HepG2 (cell line): ENCODE results near the gene DHX58. TPM values are rescaled to one million over a fixed set of nuclear protein-coding genes. Genes with fewer than 3 reads are reported as not detected.

Experiments used
- ATAC-seq: fragments of 200-7000 bp; cut with Tn5 transposase; 3 replicates; pipeline ENCODE4 v1.9.1; 2020; ENCODE audit warnings: mild to moderate bottlenecking, moderate library complexity
- BruUV-seq: library from RNA; stranded (reverse); fragments of 400-500 nt; replicated peaks from 2 replicates; lab custom pipeline; 2021; lab: Mats Ljungman, UMichigan
- CTCF ChIA-PET: fragments of 300-600 bp; formaldehyde crosslinking; extraction: SDS; loops from one replicate; lab custom pipeline; 2021; ENCODE audit warnings: low total read pairs, inconsistent platforms, low intra/inter-chr PET ratio; lab: Yijun Ruan, JAX
- POLR2A ChIA-PET: fragments of 350-600 bp; sonication (Branson Sonifier 250); formaldehyde crosslinking; loops from one replicate; lab custom pipeline; 2020; ENCODE audit warnings: antibody characterized with exemption, inconsistent platforms; lab: Yijun Ruan, JAX
- DNase-seq: peaks from one replicate; pipeline ENCODE4 v3.0.0-alpha.2; 2015; ENCODE audit warnings: low spot score
- FAIRE-seq: peaks from 3 replicates; lab custom pipeline; 2011; peaks lifted over from hg19 to GRCh38; lab: Jason Lieb, UNC
- H2AFZ ChIP-seq: one replicate; pipeline ENCODE4 v1.6.1; 2011; ENCODE audit warnings: low read length, inconsistent platforms
- H3K27ac ChIP-seq: fragments of 300-600 bp; 3 replicates; pipeline ENCODE4 v1.8.0; 2011; ENCODE audit warnings: mixed run types, mild to moderate bottlenecking, mixed read lengths, low read length, inconsistent platforms; ENCODE audit not compliant: insufficient read depth; ENCODE audit errors: extremely low read length
- H3K27me3 ChIP-seq, 2 experiments: fragments of 200-600 bp in 1 of 2; 2 replicates in 1 of 2; 3 replicates in 1 of 2; pipeline versions ENCODE4 v1.6.0 to v1.8.0; 2011; ENCODE audit warnings: low read length in 2 of 2, mild to moderate bottlenecking in 2 of 2, moderate library complexity in 2 of 2, inconsistent platforms in 1 of 2; ENCODE audit not compliant: insufficient read depth in 2 of 2, control insufficient read depth in 1 of 2
- H3K36me3 ChIP-seq, 2 experiments: fragments of 200-600 bp in 1 of 2; replicated peaks in 1 of 2; 2 replicates in 1 of 2; 3 replicates in 1 of 2; pipeline versions ENCODE4 v1.5.1 to v1.8.0; 2011; ENCODE audit warnings: low read length in 2 of 2, inconsistent platforms in 1 of 2; ENCODE audit not compliant: insufficient read depth in 2 of 2, control insufficient read depth in 1 of 2
- H3K4me1 ChIP-seq: 2 replicates; pipeline ENCODE4 v1.5.1; 2012; ENCODE audit warnings: low read length, inconsistent platforms; ENCODE audit not compliant: insufficient read depth
- H3K4me2 ChIP-seq: 2 replicates; pipeline ENCODE4 v1.6.0; 2011; ENCODE audit warnings: low read depth, low read length, inconsistent platforms
- H3K4me3 ChIP-seq, 3 experiments: fragments of 200-600 bp in 1 of 3; sonication (generic), shearing (Covaris generic) in 1 of 3; replicated peaks in 1 of 3; 2 replicates each; pipeline ENCODE4 v1.5.1; 2011 to 2016; ENCODE audit warnings: low read length in 3 of 3, inconsistent platforms in 2 of 3, low read depth in 2 of 3, mild to moderate bottlenecking in 2 of 3, control low read depth in 1 of 3, mixed read lengths in 1 of 3; ENCODE audit not compliant: insufficient read depth in 1 of 3
- H3K79me2 ChIP-seq: one replicate; pipeline ENCODE4 v1.6.1; 2011; ENCODE audit warnings: low read length, inconsistent platforms; ENCODE audit not compliant: insufficient read depth
- H3K9ac ChIP-seq: 2 replicates; pipeline ENCODE4 v1.6.0; 2011; ENCODE audit warnings: mild to moderate bottlenecking, low read depth, low read length, inconsistent platforms; ENCODE audit not compliant: insufficient read depth
- H3K9me3 ChIP-seq: 2 replicates; pipeline ENCODE4 v1.5.1; 2012; ENCODE audit warnings: mild to moderate bottlenecking, low read length
- H4K20me1 ChIP-seq: 2 replicates; pipeline ENCODE4 v1.6.0; 2011; ENCODE audit warnings: inconsistent platforms, mild to moderate bottlenecking, low read length, moderate library complexity; ENCODE audit not compliant: insufficient read depth
- CTCF ChIP-seq: sonication (generic); formaldehyde crosslinking; IDR thresholded peaks from 2 replicates; pipeline ENCODE4 v1.5.0; 2020; ENCODE audit warnings: mild to moderate bottlenecking, missing genetic modification reagents, moderate library complexity
- EEA1 ChIP-seq: sonication (generic); formaldehyde crosslinking; IDR thresholded peaks from 2 replicates; pipeline ENCODE4 v1.5.1; 2020; ENCODE audit warnings: mild to moderate bottlenecking, missing genetic modification reagents, borderline replicate concordance
- EHMT2 ChIP-seq: fragments of 200-600 bp; sonication (generic); IDR thresholded peaks from 2 replicates; pipeline ENCODE4 v1.7.0; 2017; ENCODE audit warnings: antibody characterized with exemption, low read depth, low read length, borderline replicate concordance
- FOXP1 ChIP-seq, 2 experiments: fragments of 450-650 bp in 1 of 2; IDR thresholded peaks; 2 replicates each; pipeline ENCODE4 v1.6.1; 2017 to 2018; ENCODE audit warnings: antibody characterized with exemption in 1 of 2
- HMGA1 ChIP-seq: sonication (generic); formaldehyde crosslinking; conservative IDR thresholded peaks from 2 replicates; pipeline ENCODE4 v1.4.0; 2020; ENCODE audit warnings: missing genetic modification reagents
- KDM5B ChIP-seq: sonication (generic); formaldehyde crosslinking; IDR thresholded peaks from 2 replicates; pipeline ENCODE4 v1.4.0; 2020; ENCODE audit warnings: missing genetic modification reagents, mild to moderate bottlenecking, borderline replicate concordance
- MTA1 ChIP-seq: sonication (generic); formaldehyde crosslinking; IDR thresholded peaks from 2 replicates; pipeline ENCODE4 v1.4.0; 2020; ENCODE audit warnings: missing genetic modification reagents, mild to moderate bottlenecking, borderline replicate concordance
- ONECUT2 ChIP-seq: sonication (generic); formaldehyde crosslinking; IDR thresholded peaks from 2 replicates; pipeline ENCODE4 v1.4.0; 2020; ENCODE audit warnings: missing genetic modification reagents
- PCBP2 ChIP-seq: fragments of 200-400 bp; formaldehyde crosslinking; optimal IDR thresholded peaks from 2 replicates; pipeline ENCODE3; 2018; ENCODE audit warnings: low read length, low read depth; ENCODE audit not compliant: poor library complexity, severe bottlenecking
- POLR2A ChIP-seq, 2 experiments: IDR thresholded peaks; 2 replicates each; pipeline ENCODE4 v1.6.1; 2011; ENCODE audit warnings: low read depth in 2 of 2, low read length in 2 of 2, mild to moderate bottlenecking in 1 of 2, moderate library complexity in 1 of 2; ENCODE audit not compliant: insufficient read depth in 1 of 2
- TBX3 ChIP-seq: fragments of 450-650 bp; IDR thresholded peaks from 2 replicates; pipeline ENCODE4 v1.6.1; 2017; ENCODE audit warnings: antibody characterized with exemption, mild to moderate bottlenecking, inconsistent platforms, borderline replicate concordance
- ZBTB38 ChIP-seq: sonication (generic); formaldehyde crosslinking; IDR thresholded peaks from 2 replicates; pipeline ENCODE4 v1.5.1; 2020; ENCODE audit warnings: mild to moderate bottlenecking, missing genetic modification reagents
- ZNF484 ChIP-seq: sonication (generic); formaldehyde crosslinking; IDR thresholded peaks from 2 replicates; pipeline ENCODE4 v1.5.1; 2020; ENCODE audit warnings: mild to moderate bottlenecking, low read depth, missing genetic modification reagents, borderline replicate concordance
- ZNF501 ChIP-seq: sonication (generic); formaldehyde crosslinking; IDR thresholded peaks from 2 replicates; pipeline ENCODE4 v1.5.1; 2020; ENCODE audit warnings: mild to moderate bottlenecking, moderate library complexity, missing genetic modification reagents
- ZNF770 ChIP-seq: sonication (generic); formaldehyde crosslinking; IDR thresholded peaks from 2 replicates; pipeline ENCODE4 v1.5.0; 2020; ENCODE audit warnings: mild to moderate bottlenecking, missing genetic modification reagents
- ZNF850 ChIP-seq: sonication (generic); formaldehyde crosslinking; conservative IDR thresholded peaks from 2 replicates; pipeline ENCODE4 v1.9.0; 2021; ENCODE audit warnings: mild to moderate bottlenecking, missing genetic modification reagents
- ZZZ3 ChIP-seq: sonication (generic); formaldehyde crosslinking; IDR thresholded peaks from 2 replicates; pipeline ENCODE4 v1.4.0; 2020; ENCODE audit warnings: missing genetic modification reagents, mild to moderate bottlenecking, borderline replicate concordance
- WGBS: methylation state at CpG from one replicate; pipeline ENCODE4 v1.1.6; 2017; ENCODE audit warnings: low lambda C conversion rate; 5-methylcytosine and 5-hydroxymethylcytosine counted together
- in situ Hi-C: cut with HindIII; loops from 2 replicates; pipeline ENCODE4 v1.10.0; 2017; ENCODE audit warnings: low pct_unique_long_range_greater_than_20kb; ENCODE audit not compliant: extremely low pct_ligation_motif_present
- intact Hi-C: fragments of 100-400 bp; cut with micrococcal nuclease; formaldehyde crosslinking; loops from one replicate; pipeline ENCODE4 v1.10.0; 2022; ENCODE audit not compliant: unreplicated experiment
- polyA plus RNA-seq, 8 experiments: library from polyadenylated mRNA; depleted of rRNA in 3 of 8; stranded (reverse) in 7 of 8; unstranded in 1 of 8; fragments of >200 nt; fragmentation: Illumina TruSeq in 4 of 8; extraction: Trizol in 4 of 8; gene quantifications; 2 replicates each; pipeline versions ENCODE4 v1.2.1 to v1.2.3, GENCODE V29; 2011 to 2016; ENCODE audit warnings: low read depth in 4 of 8, missing spikeins in 1 of 8, mixed read lengths in 1 of 8; ENCODE audit not compliant: insufficient read depth in 1 of 8
- total RNA-seq, 5 experiments: library from RNA; depleted of rRNA; stranded (reverse); fragments of >200 nt; fragmentation: Illumina TruSeq; extraction: Trizol; gene quantifications; 2 replicates each; pipeline ENCODE4 v1.2.3, GENCODE V29; 2016; ENCODE audit warnings: low read depth in 1 of 5

Gene DHX58
- total and polyA plus RNA-seq, 2 of the 13 experiments (the other 11 are each of a cell fraction or from before 2014, with no cell fraction given) = 6.7 to 7.8 TPM

- peak; percentile 56; the same call in 1 of the 2 replicates for TF ChIP-seq ZBTB38 (CRISPR knock-in tag)
- TF ChIP-seq ZNF770 (CRISPR knock-in tag) = peak; percentile 93
- peak; percentile 39; the same call in 1 of the 2 replicates for TF ChIP-seq EEA1 (CRISPR knock-in tag)
- TF ChIP-seq ZNF850 = no peak
- TF ChIP-seq ZZZ3 = no peak
- TF ChIP-seq ZNF501 (CRISPR knock-in tag) = no peak
These were observed 23.8 kb downstream of the DHX58 start (continued) for GRCh38 chr17:42088736-42089135.

GRCh38 chr17:42087736-42088705 lies 24.5 kb downstream of the DHX58 start:
- FAIRE-seq (peak; percentile 85), DNase-seq (peak; percentile 93), ATAC-seq (peak; percentile 95)
- CTCF ChIA-PET = no interaction called here
- in situ Hi-C loops = no loop called here
- Histone ChIP-seq H2AFZ (no peak overlapping the region), H3K4me2 (peak overlapping the region; percentile 69), H4K20me1 (no peaks in the 10 kb centered on the region), H3K4me1 (peaks cover 55% of the 10 kb centered on the region), H3K36me3 (no peaks in the 10 kb centered on the region), H3K27me3 (0 out of 5 replicates have a peak, but pooled peaks cover 0 to 3% of the 10 kb centered on the region in 2 experiments), H3K9me3 (no peaks in the 10 kb centered on the region), H3K4me3 (peak overlapping the region in 2 of 3 experiments; percentile 6 to 51; a peak in 3 of 6 replicates), H3K79me2 (no peaks in the 10 kb centered on the region), H3K9ac (peak overlapping the region; percentile 32), H3K27ac (peak overlapping the region; percentile 56)
- under 1% methylated on average over 16 of the region's 20 CpGs for WGBS
- intact Hi-C loops = no loop called here
- POLR2A ChIA-PET = interaction anchor here (1.1 to 1.3 kb wide), 2 partner anchors 399 to 400 kb away, joined by 3 read pairs; no protein-coding TSS in a partner anchor
- no TSS peak for BruUV-seq
- TF ChIP-seq ZNF484 (CRISPR knock-in tag) = no peak
- TF ChIP-seq PCBP2 = no peak
- peak; percentile 69; the same call in 1 of the 2 replicates for TF ChIP-seq KDM5B
- no peak for TF ChIP-seq EHMT2
- no peak for TF ChIP-seq MTA1 (CRISPR knock-in tag)
- no peak for TF ChIP-seq POLR2A (IDR thresholded peaks at IDR 0.05; ENCODE audit: insufficient read depth in 1 of 2, low read depth in 2 of 2, low read length in 2 of 2)
- peak; percentile 74; the same call in 1 of the 2 replicates for TF ChIP-seq TBX3
- peak; percentile 69 for TF ChIP-seq FOXP1 (IDR thresholded peaks at IDR 0.05)
- peak; percentile 83 for TF ChIP-seq FOXP1 (CRISPR knock-in tag; IDR thresholded peaks at IDR 0.05)
- TF ChIP-seq CTCF (CRISPR knock-in tag) = peak; percentile 28; the same call in 1 of the 2 replicates
- 0 out of 2 replicates have a peak, but pooled peaks have one; percentile 44 for TF ChIP-seq ONECUT2 (CRISPR knock-in tag)
- no peak for TF ChIP-seq HMGA1 (CRISPR knock-in tag)
